GM23248 (cell line): ENCODE results near the gene SMARCAL1. TPM values are rescaled to one million over a fixed set of nuclear protein-coding genes. Genes with fewer than 3 reads are reported as not detected.
A peak's percentile ranks its signal among the peaks of the same experiment; 100 is the strongest.

ENCODE experiments used
- DNase-seq: peaks from one replicate; pipeline ENCODE4 v3.0.0-alpha.2; 2015
- H2AFZ ChIP-seq: fragments of 200-600 bp; sonication (generic); 2 replicates; pipeline ENCODE4 v1.6.1; 2016; ENCODE audit warnings: antibody characterized with exemption
- H3F3A ChIP-seq: fragments of 200-600 bp; sonication (generic); 2 replicates; pipeline ENCODE4 v1.6.1; 2016; ENCODE audit warnings: mild to moderate bottlenecking, antibody characterized with exemption, mixed run types; ENCODE audit not compliant: insufficient read depth
- H3K27ac ChIP-seq: fragments of 200-600 bp; sonication (generic); 2 replicates; pipeline ENCODE4 v1.5.1; 2016; ENCODE audit warnings: mild to moderate bottlenecking
- H3K27me3 ChIP-seq: fragments of 200-600 bp; sonication (generic); replicated peaks from 2 replicates; pipeline ENCODE4 v1.6.1; 2016; ENCODE audit warnings: mild to moderate bottlenecking; ENCODE audit not compliant: insufficient read depth
- H3K36me3 ChIP-seq: fragments of 200-600 bp; sonication (generic); 2 replicates; pipeline ENCODE4 v1.6.1; 2016; ENCODE audit warnings: low read depth, mild to moderate bottlenecking
- H3K4me1 ChIP-seq: fragments of 200-600 bp; sonication (generic); 2 replicates; pipeline ENCODE4 v1.6.1; 2016; ENCODE audit warnings: mild to moderate bottlenecking; ENCODE audit not compliant: insufficient read depth
- H3K4me2 ChIP-seq: fragments of 200-600 bp; sonication (generic); one replicate; pipeline ENCODE4 v1.6.1; 2016; ENCODE audit warnings: mild to moderate bottlenecking; ENCODE audit not compliant: unreplicated experiment
- H3K4me3 ChIP-seq: fragments of 200-600 bp; sonication (generic); 2 replicates; pipeline ENCODE4 v1.5.1; 2016; ENCODE audit warnings: mild to moderate bottlenecking
- H3K79me2 ChIP-seq: fragments of 200-600 bp; sonication (generic); 2 replicates; pipeline ENCODE4 v1.6.1; 2016; ENCODE audit warnings: mild to moderate bottlenecking; ENCODE audit not compliant: insufficient read depth
- H3K9ac ChIP-seq: fragments of 200-600 bp; sonication (generic); 2 replicates; pipeline ENCODE4 v1.6.1; 2016; ENCODE audit warnings: mild to moderate bottlenecking
- H3K9me2 ChIP-seq: fragments of 200-600 bp; sonication (generic); 2 replicates; pipeline ENCODE4 v1.6.1; 2016; ENCODE audit warnings: mixed run types, mild to moderate bottlenecking, moderate library complexity; ENCODE audit not compliant: insufficient read depth
- H3K9me3 ChIP-seq: fragments of 200-600 bp; sonication (generic); one replicate; pipeline ENCODE4 v1.6.1; 2017; ENCODE audit warnings: low read depth
- H4K20me1 ChIP-seq: fragments of 200-600 bp; sonication (generic); 2 replicates; pipeline ENCODE4 v1.6.0; 2016; ENCODE audit not compliant: insufficient read depth
- EZH2 ChIP-seq: fragments of 200-600 bp; sonication (generic); IDR thresholded peaks from 2 replicates; pipeline ENCODE4 v1.6.1; 2018; ENCODE audit warnings: antibody characterized with exemption, mild to moderate bottlenecking; ENCODE audit not compliant: insufficient read depth, poor library complexity, severe bottlenecking
- EZH2phosphoT487 ChIP-seq: fragments of 200-600 bp; sonication (generic); IDR thresholded peaks from 2 replicates; pipeline ENCODE4 v1.6.1; 2018; ENCODE audit warnings: antibody characterized with exemption, moderate library complexity, mild to moderate bottlenecking, low read depth; ENCODE audit not compliant: insufficient read depth
- WGBS, 2 experiments: methylation state at CpG; one replicate each; pipeline ENCODE4 v1.1.6; 2015 to 2017; ENCODE audit warnings: low lambda C conversion rate in 2 of 2, low coverage in 1 of 2; ENCODE audit errors: missing lambda C conversion rate in 2 of 2; 5-methylcytosine and 5-hydroxymethylcytosine counted together
- in situ Hi-C: fragments of 300-500 bp; cut with MboI; formaldehyde crosslinking; loops from 2 replicates; pipeline ENCODE4 v1.15.0; 2020
- polyA plus RNA-seq: library from polyadenylated mRNA; unstranded; fragments of >200 nt; fragmentation: Nextera tagmentation; extraction: Ambion mirVana; gene quantifications from 2 replicates; pipeline ENCODE4 v1.2.1, GENCODE V29; 2016
- total RNA-seq: library from RNA; depleted of rRNA; stranded (reverse); fragments of >200 nt; shearing (Covaris generic); gene quantifications from 2 replicates; pipeline ENCODE4 v1.2.3, GENCODE V29; 2014

The SMARCAL1 gene
- total and polyA plus RNA-seq, 2 experiments from 2014 or later: 10.9 to 30.5 TPM

GRCh38 chr2:216366777-216367471 lies 45.4 kb upstream of the SMARCAL1 start:
- in situ Hi-C loops: no loop called here
- peaks cover 4% of the 10 kb centered on the region; the same call in 1 of the 2 replicates for H3F3A ChIP-seq
- H3K79me2 ChIP-seq: peaks cover 93% of the 10 kb centered on the region
- peak overlapping the region; percentile 76 for H3K4me3 ChIP-seq
- DNase-seq: peak; percentile 59
- no peaks in the 10 kb centered on the region for H3K27me3 ChIP-seq
- H3K4me1 ChIP-seq: peaks cover 30% of the 10 kb centered on the region
- TF ChIP-seq EZH2 (no peak), EZH2phosphoT487 (no peak)
- no peaks in the 10 kb centered on the region for H3K9me3 ChIP-seq
- H3K36me3 ChIP-seq: no peaks in the 10 kb centered on the region
- no peak overlapping the region for H3K9ac ChIP-seq
- H3K27ac ChIP-seq: no peak overlapping the region
- no peaks in the 10 kb centered on the region for H3K9me2 ChIP-seq
- peak overlapping the region; percentile 72 for H3K4me2 ChIP-seq
- H2AFZ ChIP-seq: no peak overlapping the region
- WGBS, 2 experiments: 66 to 68% methylated on average over 5 of the region's 5 CpGs
- H4K20me1 ChIP-seq: peaks cover 7% of the 10 kb centered on the region; the same call in 1 of the 2 replicates

GRCh38 chr2:216369821-216370220 lies 42.5 kb upstream of the SMARCAL1 start:
- TF ChIP-seq EZH2phosphoT487 (no peak), EZH2 (no peak)
- H3K4me3 ChIP-seq: peak overlapping the region; percentile 76
- no peak overlapping the region for H3K9ac ChIP-seq
- no peak overlapping the region for H2AFZ ChIP-seq
- H3K4me1 ChIP-seq: peaks cover 38% of the 10 kb centered on the region
- H3K4me2 ChIP-seq: peak overlapping the region; percentile 37
- no peaks in the 10 kb centered on the region for H3K27me3 ChIP-seq
- no peaks in the 10 kb centered on the region for H3K9me2 ChIP-seq
- H3K27ac ChIP-seq: no peak overlapping the region
- H4K20me1 ChIP-seq: no peaks in the 10 kb centered on the region
- DNase-seq: no peak
- WGBS, 2 experiments: 59 to 64% methylated on average over 5 to 18 of the region's 18 CpGs
- H3K79me2 ChIP-seq: peaks cover 64% of the 10 kb centered on the region
- in situ Hi-C loops: no loop called here
- H3K9me3 ChIP-seq: no peaks in the 10 kb centered on the region
- peaks cover 16% of the 10 kb centered on the region for H3F3A ChIP-seq
- H3K36me3 ChIP-seq: no peaks in the 10 kb centered on the region

- Histone ChIP-seq H3K27ac (peak overlapping the region; percentile 89), H3F3A (peaks cover 26% of the 10 kb centered on the region), H3K27me3 (no peaks in the 10 kb centered on the region), H3K4me3 (peak overlapping the region; percentile 76), H3K9ac (peak overlapping the region; percentile 65), H3K9me3 (no peaks in the 10 kb centered on the region), H2AFZ (peak overlapping the region; percentile 58), H4K20me1 (no peaks in the 10 kb centered on the region), H3K4me1 (peaks cover 47% of the 10 kb centered on the region), H3K36me3 (no peaks in the 10 kb centered on the region), H3K79me2 (peaks cover 51% of the 10 kb centered on the region), H3K4me2 (peak overlapping the region; percentile 96), H3K9me2 (no peaks in the 10 kb centered on the region)
- WGBS, 2 experiments: 1 to 2% methylated on average over 25 to 46 of the region's 53 CpGs
- TF ChIP-seq EZH2 (no peak), EZH2phosphoT487 (no peak)
- peak; percentile 65 for DNase-seq
- in situ Hi-C loops: no loop called here
These were observed 41.1 kb upstream of the SMARCAL1 start for GRCh38 chr2:216370961-216371712.

- Histone ChIP-seq H3K79me2 (peaks cover 42% of the 10 kb centered on the region), H3K4me1 (peaks cover 45% of the 10 kb centered on the region), H3K9me2 (no peaks in the 10 kb centered on the region), H3K4me2 (peak within 1 kb of the TSS; percentile 96), H3K36me3 (no peaks in the 10 kb centered on the region), H3K27me3 (no peaks in the 10 kb centered on the region), H3K9me3 (no peaks in the 10 kb centered on the region), H4K20me1 (no peaks in the 10 kb centered on the region), H2AFZ (peak within 1 kb of the TSS; percentile 58), H3K4me3 (peak within 1 kb of the TSS; percentile 76), H3K9ac (peak within 1 kb of the TSS; percentile 65), H3F3A (peaks cover 26% of the 10 kb centered on the region), H3K27ac (peak within 1 kb of the TSS; percentile 89)
- in situ Hi-C loops: no loop called here
- peak; percentile 93 for DNase-seq
- WGBS, 2 experiments: 0 to 1% methylated on average over 42 to 56 of the region's 60 CpGs
- no peak for TF ChIP-seq EZH2
- no peak for TF ChIP-seq EZH2phosphoT487
These were observed 40.3 kb upstream of the SMARCAL1 start, which contains the start of gene MARCHF4 for GRCh38 chr2:216371721-216372702. MARCHF4 (minus strand) TSS chr2:216372483; CDS start chr2:216370260, 2,223 bp downstream.
